HL-60 (cell line): ENCODE data around the gene TBL1X.
"Not testable (repeated sequence)": the region's sequence is repeated elsewhere in the genome, so short reads cannot be mapped to it uniquely, and the experiment has no call there.

Experiments
- CTCF ChIP-seq: IDR thresholded peaks from one replicate; pipeline ENCODE4 v1.5.1; 2011; ENCODE audit warnings: low read length, control low read depth, inconsistent platforms; ENCODE audit not compliant: insufficient read depth
- GABPA ChIP-seq: IDR thresholded peaks from 2 replicates; pipeline ENCODE4 v1.6.1; 2012; ENCODE audit warnings: low read depth
- POLR2AphosphoS5 ChIP-seq: IDR thresholded peaks from 2 replicates; pipeline ENCODE4 v1.6.1; 2012; ENCODE audit warnings: low read depth
- REST ChIP-seq: IDR thresholded peaks from 2 replicates; pipeline ENCODE4 v1.6.1; 2012; ENCODE audit warnings: low read depth; ENCODE audit not compliant: insufficient replicate concordance
- SPI1 ChIP-seq: IDR thresholded peaks from 2 replicates; pipeline ENCODE4 v1.6.1; 2012; ENCODE audit warnings: low read depth, mild to moderate bottlenecking, borderline replicate concordance

GRCh38 chrX:9435086-9435485, 29.8 kb upstream of the TBL1X start:
- TF ChIP-seq CTCF, GABPA, POLR2AphosphoS5, REST, SPI1: not testable (repeated sequence)
